Osteoblast (primary cell): ENCODE measurements around the gene GRM7. TPM values are rescaled to one million over a fixed set of nuclear protein-coding genes. Genes with fewer than 3 reads are reported as not detected.

Experiments
- DNase-seq: peaks from one replicate; pipeline ENCODE4 v3.0.0; 2011; ENCODE audit warnings: low spot score, mixed read lengths; ENCODE audit not compliant: insufficient read length; ENCODE audit errors: missing footprints
- H2AFZ ChIP-seq: 2 replicates; pipeline ENCODE4 v1.6.0; 2011; ENCODE audit warnings: mild to moderate bottlenecking, low read length
- H3K27ac ChIP-seq: 2 replicates; pipeline ENCODE4 v1.5.1; 2011; ENCODE audit warnings: mild to moderate bottlenecking, low read depth, low read length, moderate library complexity
- H3K27me3 ChIP-seq: 2 replicates; pipeline ENCODE4 v1.6.0; 2012; ENCODE audit warnings: mild to moderate bottlenecking, control low read depth, inconsistent platforms, low read length, moderate library complexity; ENCODE audit not compliant: insufficient read depth
- H3K36me3 ChIP-seq: 2 replicates; pipeline ENCODE4 v1.5.1; 2011; ENCODE audit warnings: mild to moderate bottlenecking, low read length, control low read depth, moderate library complexity; ENCODE audit not compliant: insufficient read depth
- H3K4me1 ChIP-seq: 2 replicates; pipeline ENCODE4 v1.5.1; 2011; ENCODE audit warnings: mild to moderate bottlenecking, low read length, control low read depth, moderate library complexity; ENCODE audit not compliant: insufficient read depth
- H3K4me2 ChIP-seq: 2 replicates; pipeline ENCODE4 v1.6.0; 2011; ENCODE audit warnings: mild to moderate bottlenecking, low read length; ENCODE audit not compliant: insufficient read depth
- H3K4me3 ChIP-seq: fragments of 200-600 bp; sonication (generic); 3 replicates; pipeline ENCODE4 v1.5.1; 2012; ENCODE audit warnings: mild to moderate bottlenecking, low read length, inconsistent platforms; ENCODE audit not compliant: insufficient read depth
- H3K79me2 ChIP-seq: 2 replicates; pipeline ENCODE4 v1.6.0; 2012; ENCODE audit warnings: mild to moderate bottlenecking, low read length, control low read depth, inconsistent platforms; ENCODE audit not compliant: insufficient read depth
- H3K9me3 ChIP-seq: 2 replicates; pipeline ENCODE4 v1.5.1; 2011; ENCODE audit warnings: low read depth, low read length, control low read depth
- H4K20me1 ChIP-seq: 2 replicates; pipeline ENCODE4 v1.6.0; 2012; ENCODE audit warnings: mild to moderate bottlenecking, low read length, control low read depth; ENCODE audit not compliant: insufficient read depth
- total RNA-seq: library from RNA; depleted of rRNA; stranded (reverse); fragments of >200 nt; gene quantifications from 2 replicates; pipeline ENCODE4 v1.2.3, GENCODE V29; 2012
- TF ChIP-seq, protein P1 (sequence below): IDR thresholded peaks from 2 replicates; pipeline ENCODE4 v1.5.1; 2011; ENCODE audit warnings: mild to moderate bottlenecking, low read depth, low read length, moderate library complexity; ENCODE audit errors: extremely low read depth

The GRM7 gene
- total RNA-seq, 1 donor: not detected

GRCh38 chr3:7400360-7400759, 539.4 kb downstream of the GRM7 start:
- DNase-seq: no peak
- Histone ChIP-seq H2AFZ (no peak overlapping the region), H3K4me2 (no peak overlapping the region), H3K9me3 (peaks cover 4% of the 10 kb centered on the region), H3K79me2 (no peaks in the 10 kb centered on the region), H4K20me1 (no peaks in the 10 kb centered on the region), H3K27ac (no peak overlapping the region), H3K27me3 (no peaks in the 10 kb centered on the region), H3K4me1 (no peaks in the 10 kb centered on the region), H3K4me3 (no peak overlapping the region), H3K36me3 (no peaks in the 10 kb centered on the region)
- TF ChIP-seq, protein P1, sequence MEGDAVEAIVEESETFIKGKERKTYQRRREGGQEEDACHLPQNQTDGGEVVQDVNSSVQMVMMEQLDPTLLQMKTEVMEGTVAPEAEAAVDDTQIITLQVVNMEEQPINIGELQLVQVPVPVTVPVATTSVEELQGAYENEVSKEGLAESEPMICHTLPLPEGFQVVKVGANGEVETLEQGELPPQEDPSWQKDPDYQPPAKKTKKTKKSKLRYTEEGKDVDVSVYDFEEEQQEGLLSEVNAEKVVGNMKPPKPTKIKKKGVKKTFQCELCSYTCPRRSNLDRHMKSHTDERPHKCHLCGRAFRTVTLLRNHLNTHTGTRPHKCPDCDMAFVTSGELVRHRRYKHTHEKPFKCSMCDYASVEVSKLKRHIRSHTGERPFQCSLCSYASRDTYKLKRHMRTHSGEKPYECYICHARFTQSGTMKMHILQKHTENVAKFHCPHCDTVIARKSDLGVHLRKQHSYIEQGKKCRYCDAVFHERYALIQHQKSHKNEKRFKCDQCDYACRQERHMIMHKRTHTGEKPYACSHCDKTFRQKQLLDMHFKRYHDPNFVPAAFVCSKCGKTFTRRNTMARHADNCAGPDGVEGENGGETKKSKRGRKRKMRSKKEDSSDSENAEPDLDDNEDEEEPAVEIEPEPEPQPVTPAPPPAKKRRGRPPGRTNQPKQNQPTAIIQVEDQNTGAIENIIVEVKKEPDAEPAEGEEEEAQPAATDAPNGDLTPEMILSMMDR: no peak

GRCh38 chr3:7401418-7401817, 540.5 kb downstream of the GRM7 start:
- no peak for DNase-seq
- no peak overlapping the region for H3K4me3 ChIP-seq
- no peaks in the 10 kb centered on the region for H4K20me1 ChIP-seq
- peaks cover 4% of the 10 kb centered on the region for H3K9me3 ChIP-seq
- H3K27me3 ChIP-seq: no peaks in the 10 kb centered on the region
- H3K27ac ChIP-seq: no peak overlapping the region
- no peaks in the 10 kb centered on the region for H3K36me3 ChIP-seq
- no peaks in the 10 kb centered on the region for H3K79me2 ChIP-seq
- H3K4me1 ChIP-seq: no peaks in the 10 kb centered on the region
- no peak overlapping the region for H3K4me2 ChIP-seq
- H2AFZ ChIP-seq: no peak overlapping the region
- TF ChIP-seq, protein P1: no peak

- no peaks in the 10 kb centered on the region for H3K79me2 ChIP-seq
- no peaks in the 10 kb centered on the region for H3K4me1 ChIP-seq
- no peaks in the 10 kb centered on the region for H4K20me1 ChIP-seq
- no peak for DNase-seq
- H3K4me2 ChIP-seq: no peak overlapping the region
- no peaks in the 10 kb centered on the region for H3K27me3 ChIP-seq
- H3K4me3 ChIP-seq: no peak overlapping the region
- H3K36me3 ChIP-seq: no peaks in the 10 kb centered on the region
- peaks cover 1% of the 10 kb centered on the region for H3K9me3 ChIP-seq
- H3K27ac ChIP-seq: no peak overlapping the region
- H2AFZ ChIP-seq: no peak overlapping the region
- TF ChIP-seq, protein P1: no peak
Measured at GRCh38 chr3:7407107-7407506, 546.2 kb downstream of the GRM7 start.

GRCh38 chr3:7410782-7411181, 549.9 kb downstream of the GRM7 start:
- H3K27ac ChIP-seq: no peak overlapping the region
- H4K20me1 ChIP-seq: no peaks in the 10 kb centered on the region
- H3K4me3 ChIP-seq: no peak overlapping the region
- no peaks in the 10 kb centered on the region for H3K9me3 ChIP-seq
- H3K27me3 ChIP-seq: no peaks in the 10 kb centered on the region
- no peaks in the 10 kb centered on the region for H3K79me2 ChIP-seq
- DNase-seq: no peak
- TF ChIP-seq, protein P1: no peak
- H2AFZ ChIP-seq: no peak overlapping the region
- no peak overlapping the region for H3K4me2 ChIP-seq
- H3K36me3 ChIP-seq: no peaks in the 10 kb centered on the region
- no peaks in the 10 kb centered on the region for H3K4me1 ChIP-seq
